NCI-H345 treated with DMSO at 0.1 percent for 48 hours (cell line): ENCODE measurements around the gene RSPRY1.
"Not testable (repeated sequence)": the region's sequence is repeated elsewhere in the genome, so short reads cannot be mapped to it uniquely, and the experiment has no call there.

ENCODE experiments used
- DNase-seq: peaks from one replicate; lab custom pipeline; 2025; ENCODE audit not compliant: unreplicated experiment; lab: John Stamatoyannopoulos, UW

Gene RSPRY1

DNA sequence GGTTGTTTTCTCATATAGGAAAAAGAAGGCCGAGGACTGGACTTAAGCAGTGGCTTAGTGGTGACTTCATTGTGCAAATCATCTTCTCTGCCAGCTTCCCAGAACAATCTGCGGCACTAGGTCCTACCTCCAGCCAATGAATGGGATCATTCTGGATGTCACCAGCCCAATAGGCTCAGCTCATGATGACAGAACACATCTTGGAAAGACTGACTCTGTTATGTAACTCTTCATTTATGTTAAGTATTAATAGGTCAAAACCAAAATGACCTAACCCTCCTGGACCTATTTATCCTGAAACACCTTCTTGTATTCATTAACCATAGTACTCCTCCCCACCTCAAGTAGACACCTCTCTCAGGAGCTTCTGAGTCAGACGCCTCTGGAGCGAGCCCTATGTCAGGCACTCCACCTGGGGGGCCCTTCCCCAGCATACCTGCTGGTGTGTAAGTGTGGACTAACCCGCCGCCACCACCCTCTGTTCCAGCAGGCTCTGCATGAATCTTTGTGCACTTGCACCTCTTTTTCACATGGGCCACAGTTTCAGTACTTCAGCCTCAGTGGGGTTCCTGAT, 66.1 kb downstream of the RSPRY1 start:
- no peak for DNase-seq

DNA sequence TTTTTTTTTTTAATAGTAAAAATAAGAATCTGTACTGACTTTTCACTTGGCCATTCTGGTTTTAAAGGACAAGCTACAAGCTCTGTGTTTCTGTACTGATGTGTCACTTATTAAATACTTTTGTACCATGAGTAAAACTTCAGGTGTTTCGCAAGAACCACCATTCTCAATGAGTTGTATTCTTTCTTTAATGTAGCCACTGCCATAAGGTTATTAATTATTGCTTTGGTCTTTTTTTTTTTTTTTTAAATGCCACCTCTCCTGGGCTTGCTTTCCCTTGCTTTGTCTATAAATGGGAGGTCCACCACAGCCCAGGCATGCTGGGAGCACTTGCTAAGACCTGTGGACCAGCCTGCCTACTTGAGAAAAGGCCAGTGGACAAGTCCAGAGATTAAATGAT, 67.3 kb downstream of the RSPRY1 start:
- no peak for DNase-seq

DNA sequence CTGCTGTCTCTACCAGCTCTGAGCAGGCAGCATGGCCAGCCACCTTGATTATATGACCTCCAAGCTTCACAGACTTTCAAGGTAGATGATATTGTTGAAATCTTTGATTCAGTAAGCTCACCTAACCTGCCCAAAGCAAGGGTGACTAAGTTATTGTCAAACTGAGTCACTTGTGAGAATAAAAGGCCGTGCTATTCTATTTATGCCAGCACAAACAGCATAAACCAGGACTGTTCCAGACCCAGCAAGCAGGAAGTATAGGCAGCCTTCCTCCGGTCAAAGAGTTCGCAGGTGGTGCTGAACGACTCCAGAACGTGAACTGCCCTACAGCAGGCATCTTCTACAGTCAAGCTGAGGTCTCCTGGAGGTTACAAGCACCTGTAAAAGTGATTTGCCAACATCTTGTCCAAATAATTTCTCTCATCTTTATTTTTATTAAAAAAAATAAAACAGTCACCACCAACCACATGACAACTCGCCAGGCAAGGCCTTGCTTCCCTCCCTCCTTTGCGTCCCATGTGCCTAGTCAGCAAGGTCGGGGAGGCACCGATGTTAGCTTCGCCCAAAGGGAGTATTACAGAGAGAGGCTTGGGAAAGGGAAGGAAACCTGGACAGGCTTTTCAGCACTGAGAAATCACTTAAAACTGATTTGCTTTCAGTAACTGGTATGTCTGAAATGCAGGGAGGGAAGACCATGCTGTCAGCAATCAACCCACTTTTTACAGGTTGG, 69.7 kb downstream of the RSPRY1 start:
- DNase-seq = no peak

DNA sequence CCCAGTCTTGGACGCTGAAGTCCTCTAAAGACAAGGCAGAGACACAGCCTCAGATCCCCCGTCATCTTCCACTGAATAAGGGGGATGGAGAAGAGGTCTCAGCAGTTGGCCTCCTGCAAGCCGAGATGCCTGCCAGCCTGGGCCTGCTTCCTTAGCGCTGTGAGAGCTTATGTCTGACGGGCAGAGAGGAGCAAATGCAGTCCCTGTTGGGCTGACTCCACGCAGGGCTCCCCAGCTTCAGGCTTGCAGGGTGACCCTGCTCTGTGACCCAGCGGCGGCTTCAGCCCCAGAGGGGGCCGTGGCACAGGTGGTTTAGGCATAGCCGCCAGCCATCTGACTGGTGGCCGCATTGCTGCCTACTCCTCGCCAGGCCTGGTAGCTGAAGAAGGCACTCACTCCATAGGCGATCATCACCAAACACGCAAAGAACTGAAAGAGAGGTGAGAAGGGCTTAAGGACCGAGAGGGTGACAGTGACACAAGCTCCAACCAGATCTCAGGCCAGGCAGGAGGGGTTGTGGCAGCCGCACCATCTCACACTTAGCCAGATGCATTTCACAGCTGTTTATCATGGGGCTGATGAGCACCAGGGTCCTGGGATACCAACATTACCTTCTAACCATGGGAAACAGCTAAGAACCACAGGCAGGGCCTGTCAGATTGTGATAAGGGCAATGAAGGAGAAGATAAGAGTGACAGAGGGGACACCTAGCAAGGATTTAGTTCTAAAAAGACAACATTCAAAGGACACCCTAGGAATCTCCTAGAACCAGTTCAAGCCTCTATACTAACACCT, 70.7 kb downstream of the RSPRY1 start:
- no peak for DNase-seq

DNA sequence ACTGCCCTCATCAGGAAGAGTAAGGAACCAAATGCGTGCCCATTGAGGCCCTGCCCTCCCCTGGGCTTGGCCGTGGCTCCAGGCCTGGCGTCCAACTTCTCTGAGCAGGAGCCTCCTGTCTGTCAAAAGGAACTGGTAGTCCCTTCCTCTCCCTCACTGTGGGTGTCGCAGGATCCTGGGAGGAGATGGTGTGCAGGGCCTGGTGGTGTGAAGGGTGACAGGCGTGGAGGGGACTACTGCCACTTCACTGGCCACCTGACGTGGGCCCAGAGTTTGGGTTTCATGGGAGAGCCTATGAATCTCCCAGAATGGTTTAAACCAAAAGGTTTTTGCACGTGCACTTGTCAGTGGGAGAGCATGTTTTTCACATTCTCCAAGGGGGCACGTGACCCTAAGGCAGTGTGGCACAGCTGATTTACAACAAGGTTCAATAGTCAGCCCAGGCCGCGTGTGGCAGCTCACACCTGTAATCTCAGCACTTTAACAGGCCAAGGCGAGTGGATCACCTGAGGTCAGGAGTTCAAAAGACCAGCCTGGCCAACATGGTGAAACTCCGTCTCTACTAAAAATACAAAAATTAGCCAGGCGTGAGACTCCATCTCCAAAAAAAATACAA, 71.4 kb downstream of the RSPRY1 start:
- no peak for DNase-seq

DNA sequence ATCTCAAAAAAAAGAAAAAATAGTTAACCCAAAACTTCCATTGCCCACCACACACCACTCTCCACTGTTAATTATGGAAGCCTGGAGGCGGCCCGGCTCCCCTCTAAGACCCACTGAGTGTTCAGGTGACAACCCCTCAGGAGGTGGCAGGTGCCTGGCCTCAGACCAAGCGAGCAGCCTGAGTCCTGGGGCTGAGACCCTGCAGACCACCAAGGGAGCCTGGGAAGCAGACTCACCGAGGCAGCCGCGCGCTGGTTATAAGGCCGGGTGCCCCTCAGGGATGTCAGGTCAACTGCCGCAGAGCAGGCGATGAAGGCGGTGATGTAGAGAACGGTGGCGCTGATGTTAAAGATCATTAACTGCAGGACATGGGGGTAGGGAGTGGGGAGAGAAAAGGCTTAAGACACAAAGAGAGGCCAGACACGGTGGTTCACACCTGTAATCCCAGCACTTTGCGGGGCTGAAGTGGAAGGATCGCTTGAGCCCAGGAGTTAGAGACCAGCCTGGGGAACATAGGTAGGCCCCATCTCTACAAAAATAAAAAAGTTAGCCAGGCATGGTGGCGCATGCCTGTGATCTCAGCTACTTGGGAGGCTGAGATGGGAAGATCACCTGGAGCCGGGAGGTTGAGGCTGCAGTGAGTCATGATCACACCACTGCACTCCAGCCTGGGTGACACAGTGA, 72.2 kb downstream of the RSPRY1 start:
- no peak for DNase-seq

DNA sequence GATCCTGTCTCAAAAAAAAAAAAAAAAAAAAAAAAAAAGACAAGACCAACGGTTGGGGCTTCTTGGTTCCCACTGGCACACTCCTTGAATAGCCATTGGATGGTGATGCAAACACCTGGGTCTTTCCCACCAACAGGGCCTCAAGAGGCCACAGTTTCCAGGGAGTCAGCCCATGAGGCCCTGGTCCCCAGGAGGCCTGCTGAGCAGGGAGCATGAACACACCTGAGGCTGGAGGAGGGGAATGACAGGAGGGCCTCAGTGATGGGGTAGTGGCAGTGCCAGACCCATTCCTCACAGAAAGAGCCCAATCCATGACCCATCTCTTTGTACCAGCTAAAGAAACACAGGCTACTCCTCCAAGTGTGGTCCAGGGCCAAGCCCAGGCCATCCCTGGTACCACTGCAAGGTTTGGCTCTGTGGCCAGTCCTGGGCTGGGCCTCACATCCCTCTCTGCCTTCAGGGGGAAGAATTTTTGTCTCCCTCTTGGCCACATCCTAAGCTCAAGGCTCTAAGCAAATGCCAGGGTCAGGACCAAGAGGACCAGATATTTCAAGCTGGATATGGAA, 72.9 kb downstream of the RSPRY1 start:
- DNase-seq = no peak

DNA sequence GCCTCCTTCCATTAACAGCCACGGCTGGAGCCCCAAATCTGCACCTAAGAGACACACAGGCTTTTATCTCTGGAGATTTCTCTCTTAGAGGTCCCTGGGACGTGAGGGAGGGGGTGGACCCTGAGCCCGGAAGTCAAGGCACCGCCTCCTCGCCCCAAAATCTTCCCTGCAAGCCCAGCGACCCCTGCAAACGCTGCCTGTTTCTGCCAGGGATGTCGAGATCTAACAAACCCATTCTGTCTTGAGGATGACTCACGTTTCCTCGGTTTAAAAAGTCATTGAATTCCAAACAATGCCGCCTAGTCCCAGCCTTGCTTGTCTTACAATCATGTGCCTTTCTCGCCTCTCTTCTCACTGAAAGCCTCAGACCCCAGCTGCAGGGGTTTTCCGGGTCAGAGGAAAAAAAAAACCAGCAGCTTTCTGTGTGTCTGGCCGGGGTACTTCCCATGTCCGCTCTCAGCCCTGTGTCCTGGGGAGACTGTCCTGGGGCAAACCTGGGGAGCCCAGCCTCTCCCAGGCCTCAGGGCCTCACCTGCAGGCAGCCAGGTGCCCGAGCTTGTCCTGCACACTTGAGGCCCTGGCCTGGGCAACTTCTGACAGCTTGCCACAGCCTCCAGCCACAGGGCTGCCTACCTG, 74.3 kb downstream of the RSPRY1 start:
- DNase-seq = no peak

DNA sequence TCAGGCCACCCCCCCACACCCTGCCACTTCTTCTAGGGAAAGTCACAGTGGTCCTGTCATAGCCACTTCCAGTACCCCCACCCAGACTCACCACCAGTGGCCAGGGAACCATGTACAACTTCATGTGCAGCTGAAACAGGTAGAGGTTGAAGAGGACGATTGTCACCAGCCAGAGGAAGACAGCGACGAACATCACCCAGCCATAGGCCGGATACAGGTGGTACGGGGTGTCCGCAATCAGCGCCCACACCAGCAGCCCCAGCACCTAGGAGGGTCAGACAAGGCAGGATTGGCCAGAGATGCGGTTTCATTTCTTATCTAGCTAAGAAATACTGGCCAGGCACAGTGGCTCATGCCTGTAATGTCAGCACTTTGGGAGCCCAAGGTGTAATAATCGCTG, 75.7 kb downstream of the RSPRY1 start:
- DNase-seq = no peak

DNA sequence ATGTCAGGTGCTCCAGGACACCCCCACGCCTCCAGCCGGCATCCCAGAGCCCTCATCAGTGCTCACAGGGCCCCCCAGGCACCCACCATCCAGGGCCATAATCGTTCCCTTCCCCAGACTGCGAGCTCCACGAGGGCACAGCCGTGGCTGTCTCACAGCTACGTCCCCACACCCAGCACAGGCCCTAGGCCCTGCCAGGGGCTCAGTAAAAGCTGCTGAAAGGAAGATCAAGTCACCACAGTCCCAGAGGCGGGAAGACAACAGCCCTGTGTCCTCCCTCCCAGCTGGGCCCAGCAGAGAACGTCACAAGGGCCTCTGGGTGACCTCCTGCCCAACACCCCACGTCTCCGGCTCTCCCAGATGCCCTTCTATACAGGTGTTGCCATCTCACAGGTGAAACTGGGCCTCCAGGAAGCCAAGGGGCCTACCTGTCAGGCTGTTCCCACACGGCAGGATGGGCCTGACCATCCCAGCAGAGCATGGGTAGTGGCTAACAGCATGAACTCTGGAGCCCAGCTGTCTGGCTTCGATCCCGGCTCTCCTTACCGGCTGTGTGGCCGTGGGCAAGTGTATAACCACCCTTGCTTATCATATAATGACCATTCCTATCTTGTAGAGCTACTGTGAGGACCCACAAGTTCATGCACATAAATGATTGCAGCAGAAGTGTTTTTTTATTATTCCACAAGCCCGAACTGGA, 76.9 kb downstream of the RSPRY1 start:
- DNase-seq = no peak

DNA sequence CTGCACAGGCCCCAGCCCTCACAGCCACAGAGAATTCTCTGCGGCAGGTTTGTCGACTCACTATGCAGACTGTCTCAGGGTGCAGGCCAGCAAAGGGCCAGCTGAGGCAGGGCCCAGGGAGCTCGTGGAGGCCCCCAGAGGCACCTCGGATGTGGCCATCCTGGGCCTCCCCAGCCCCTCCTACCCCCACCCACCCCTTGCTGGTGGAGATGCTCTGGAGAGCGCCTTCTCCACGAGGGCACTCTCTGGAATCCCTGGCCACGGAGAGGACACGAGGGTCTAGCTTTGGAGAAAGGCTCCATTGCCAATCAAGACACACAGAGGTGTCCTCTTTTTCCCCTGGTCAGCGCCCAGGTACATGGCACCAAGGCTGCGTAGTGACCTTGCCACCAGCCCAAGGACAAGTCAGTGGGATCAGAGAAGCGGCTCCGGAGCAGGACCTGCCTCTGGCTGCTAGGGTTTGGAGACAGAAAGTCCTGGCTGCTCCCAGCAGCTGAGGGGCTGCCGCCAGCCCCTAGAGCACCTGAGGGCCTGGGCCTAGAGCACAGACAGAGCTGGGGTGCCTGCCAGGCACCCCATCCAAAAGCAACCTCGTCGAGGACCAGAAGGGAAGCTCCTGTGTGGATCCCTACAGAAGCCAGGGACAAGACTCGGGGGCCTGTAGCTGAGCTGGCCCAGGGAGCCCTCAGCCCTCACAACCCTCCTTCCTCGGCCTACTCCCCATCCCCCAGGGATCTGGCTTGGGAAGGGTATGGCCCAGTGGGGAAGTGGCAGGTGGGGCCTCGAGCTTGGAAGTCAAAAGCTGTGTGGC, 77.6 kb downstream of the RSPRY1 start:
- DNase-seq = no peak

DNA sequence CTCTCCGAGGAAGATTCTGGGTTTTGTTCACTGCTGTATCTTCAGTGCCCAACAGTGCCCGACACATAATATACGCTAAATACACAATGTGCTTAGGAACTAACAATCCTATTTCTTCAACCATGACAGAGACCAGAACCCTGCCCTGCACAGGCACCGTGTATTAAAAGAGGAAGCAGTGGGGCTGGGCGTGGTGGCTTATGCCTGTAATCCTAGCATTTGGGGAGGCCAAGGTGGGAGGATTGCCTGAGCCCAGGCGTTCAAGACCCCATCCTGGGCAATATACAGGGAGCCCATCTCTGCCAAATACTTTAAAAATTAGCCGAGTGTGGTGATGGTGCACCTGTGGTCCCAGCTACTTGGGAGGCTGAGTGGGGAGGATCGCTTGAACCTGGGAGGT, 78.3 kb downstream of the RSPRY1 start:
- no peak for DNase-seq

DNA sequence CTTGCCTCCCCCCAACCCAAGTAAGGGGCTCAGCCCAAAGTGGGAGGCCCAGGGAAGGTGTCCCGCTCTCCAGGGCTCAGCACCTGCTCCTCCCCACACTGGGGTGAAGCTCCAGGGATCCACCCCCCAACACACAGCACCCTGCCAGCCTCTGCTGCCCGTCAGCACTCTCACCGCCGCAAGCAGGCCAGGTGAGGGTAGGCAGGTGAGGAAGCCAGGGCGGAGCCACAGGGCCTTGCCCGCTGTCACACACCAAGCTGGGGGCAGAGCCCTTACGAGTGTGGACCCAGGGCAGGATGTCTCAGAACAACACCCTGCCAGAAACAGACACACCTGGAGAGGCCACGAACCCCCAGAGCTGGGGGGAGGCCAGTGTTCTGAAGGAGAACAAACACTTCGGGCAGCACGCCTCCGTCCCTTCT, 78.8 kb downstream of the RSPRY1 start:
- no peak for DNase-seq

DNA sequence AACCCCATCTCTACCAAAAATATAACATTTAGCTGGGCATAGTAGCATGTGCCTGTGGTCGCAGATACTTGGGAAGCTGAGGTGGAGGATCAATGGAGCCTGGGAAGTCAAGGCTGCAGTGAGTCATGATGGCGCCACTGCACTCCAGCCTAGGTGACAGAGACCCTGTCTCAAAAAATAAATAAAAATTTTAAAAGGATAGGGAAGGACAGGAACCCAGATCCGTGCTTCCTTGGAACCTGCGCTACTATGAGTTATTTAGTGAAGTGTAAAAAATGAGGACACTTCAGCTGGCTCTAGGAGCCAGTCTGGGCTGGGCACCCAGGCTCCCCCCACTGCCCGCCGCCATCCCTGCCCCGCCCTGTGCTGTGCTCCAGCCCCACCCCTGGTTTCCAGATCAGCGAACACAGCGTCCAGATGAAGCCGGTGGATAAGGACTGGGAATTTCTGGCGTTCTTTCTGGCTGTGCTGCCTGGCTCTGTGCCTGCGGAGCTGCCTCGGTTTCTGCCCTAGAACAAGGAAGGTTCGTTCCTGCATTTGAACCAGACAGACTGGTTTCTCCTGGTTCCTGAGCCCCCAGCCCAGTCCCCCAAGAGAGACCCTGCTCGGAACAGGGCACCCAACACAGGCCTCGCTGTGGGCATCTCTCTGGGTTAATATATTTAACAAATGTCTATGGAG, 79.9 kb downstream of the RSPRY1 start:
- DNase-seq = no peak

DNA sequence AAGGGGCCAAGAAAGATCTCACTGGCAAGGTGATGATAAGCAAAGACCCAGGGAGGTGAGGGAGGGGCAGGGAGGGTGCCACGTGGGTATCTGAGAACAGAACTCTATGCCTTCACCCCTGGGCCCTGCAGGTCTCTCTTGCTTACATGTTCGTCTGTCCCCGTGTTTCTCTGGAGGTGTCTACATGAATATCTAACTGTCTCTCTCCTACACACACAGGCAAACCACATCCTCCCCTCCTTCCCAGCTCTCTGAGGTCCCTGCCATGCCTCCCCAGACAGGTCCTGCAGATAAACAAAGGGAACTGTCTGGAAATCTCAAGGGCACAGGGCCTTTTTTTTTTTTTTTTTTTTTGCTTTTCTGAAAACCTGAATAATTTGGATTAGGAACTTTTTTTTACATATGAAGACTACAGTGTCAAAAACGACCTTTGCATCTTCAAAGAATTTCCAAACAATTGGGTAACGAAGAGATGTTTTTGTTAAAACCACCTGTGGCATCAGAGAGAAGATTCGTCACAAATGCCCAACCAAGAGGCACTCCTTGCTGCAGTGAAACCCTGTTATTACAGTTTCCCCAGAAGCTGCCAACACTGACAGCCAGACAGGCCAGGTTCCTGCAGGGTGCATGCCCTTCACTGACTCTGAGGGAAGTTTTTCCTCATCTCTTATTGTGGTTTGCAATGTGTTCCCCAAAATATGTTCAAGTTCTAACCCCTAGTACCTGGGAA, 80.6 kb downstream of the RSPRY1 start:
- DNase-seq = no peak

DNA sequence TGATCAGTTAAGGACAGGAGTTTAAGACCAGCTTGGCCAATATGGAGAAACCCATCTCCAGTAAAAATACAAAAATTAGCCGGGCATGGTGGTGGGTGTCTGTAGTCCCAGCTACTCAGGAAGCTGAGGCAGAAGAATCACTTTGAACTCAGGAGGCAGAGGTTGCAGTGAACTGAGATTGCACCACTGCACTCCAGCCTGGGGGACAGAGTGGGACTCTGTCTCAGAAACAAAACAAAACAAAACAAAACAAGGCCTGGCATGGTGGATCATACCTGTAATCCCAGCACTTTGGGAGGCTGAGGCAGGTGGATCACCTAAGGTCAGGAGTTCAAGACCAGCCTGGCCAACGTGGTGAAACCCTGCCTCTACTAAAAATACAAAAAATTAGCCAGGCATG, 81.2 kb downstream of the RSPRY1 start:
- not testable (repeated sequence) for DNase-seq
